GM12874 (cell line): Measurements from ENCODE around the gene CA12.

ENCODE experiments used
- CTCF ChIP-seq: IDR thresholded peaks from 2 replicates; pipeline ENCODE4 v1.5.1; 2011; ENCODE audit warnings: low read depth, mild to moderate bottlenecking, control low read depth, low read length, moderate library complexity; ENCODE audit not compliant: insufficient read depth

The CA12 gene

GRCh38 chr15:63366451-63366850 lies 15.2 kb downstream of the CA12 start:
- TF ChIP-seq CTCF: no peak

- TF ChIP-seq CTCF: no peak
Observed at GRCh38 chr15:63365273-63365680, 16.4 kb downstream of the CA12 start.

- TF ChIP-seq CTCF: no peak
Observed at GRCh38 chr15:63364399-63365272, 17.0 kb downstream of the CA12 start.

- no peak for TF ChIP-seq CTCF
Observed at GRCh38 chr15:63363292-63363691, 18.4 kb downstream of the CA12 start.

- no peak for TF ChIP-seq CTCF
Observed at GRCh38 chr15:63362885-63363284, 18.8 kb downstream of the CA12 start.

GRCh38 chr15:63362196-63362595 lies 19.4 kb downstream of the CA12 start:
- no peak for TF ChIP-seq CTCF

- TF ChIP-seq CTCF: no peak
Observed at GRCh38 chr15:63360170-63360569, 21.5 kb downstream of the CA12 start.
